ENCODE data around the gene NRSN2.

The NRSN2 gene

DNA sequence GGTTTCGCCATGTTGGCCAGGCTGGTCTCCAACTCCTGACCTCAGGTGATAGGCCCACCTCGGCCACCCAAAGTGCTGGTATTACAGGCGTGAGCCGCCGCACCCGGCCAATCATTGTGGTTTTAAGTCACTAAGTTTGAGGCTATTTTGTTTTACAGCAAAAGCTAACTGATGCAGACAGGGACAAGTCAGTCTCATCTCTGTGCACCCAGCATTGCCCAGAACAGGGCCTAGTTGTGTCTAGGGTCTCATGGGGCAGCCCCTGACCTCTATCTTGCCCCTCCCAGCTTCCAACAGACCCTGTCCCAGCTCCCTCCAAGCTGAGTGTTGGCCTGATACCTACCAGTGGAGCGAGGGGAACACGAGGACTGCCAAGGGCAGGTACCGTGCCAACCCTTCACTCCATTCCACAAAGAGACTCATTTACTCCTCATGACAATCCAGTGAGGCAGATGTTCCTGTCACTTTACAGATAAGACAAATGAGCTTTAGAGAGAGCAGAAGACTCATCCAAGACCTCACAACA is 52.3 kb downstream of the NRSN2 start:
- DNase-seq = no peak

DNA sequence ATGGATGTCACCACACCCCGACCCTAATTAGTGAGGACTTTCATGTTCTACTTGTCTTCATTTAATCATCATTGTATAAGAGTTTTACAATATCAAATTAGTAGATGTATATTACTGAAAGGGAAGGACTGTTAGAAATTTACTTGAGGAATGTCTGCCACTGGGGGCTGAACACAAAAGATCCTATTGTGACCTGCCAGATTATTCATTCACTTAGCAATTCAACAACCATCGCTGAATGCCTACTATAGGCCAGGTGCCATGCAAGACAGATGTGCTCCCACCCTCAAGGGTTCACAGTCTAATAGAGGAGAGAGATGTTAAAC is 53.2 kb downstream of the NRSN2 start:
- DNase-seq = no peak

DNA sequence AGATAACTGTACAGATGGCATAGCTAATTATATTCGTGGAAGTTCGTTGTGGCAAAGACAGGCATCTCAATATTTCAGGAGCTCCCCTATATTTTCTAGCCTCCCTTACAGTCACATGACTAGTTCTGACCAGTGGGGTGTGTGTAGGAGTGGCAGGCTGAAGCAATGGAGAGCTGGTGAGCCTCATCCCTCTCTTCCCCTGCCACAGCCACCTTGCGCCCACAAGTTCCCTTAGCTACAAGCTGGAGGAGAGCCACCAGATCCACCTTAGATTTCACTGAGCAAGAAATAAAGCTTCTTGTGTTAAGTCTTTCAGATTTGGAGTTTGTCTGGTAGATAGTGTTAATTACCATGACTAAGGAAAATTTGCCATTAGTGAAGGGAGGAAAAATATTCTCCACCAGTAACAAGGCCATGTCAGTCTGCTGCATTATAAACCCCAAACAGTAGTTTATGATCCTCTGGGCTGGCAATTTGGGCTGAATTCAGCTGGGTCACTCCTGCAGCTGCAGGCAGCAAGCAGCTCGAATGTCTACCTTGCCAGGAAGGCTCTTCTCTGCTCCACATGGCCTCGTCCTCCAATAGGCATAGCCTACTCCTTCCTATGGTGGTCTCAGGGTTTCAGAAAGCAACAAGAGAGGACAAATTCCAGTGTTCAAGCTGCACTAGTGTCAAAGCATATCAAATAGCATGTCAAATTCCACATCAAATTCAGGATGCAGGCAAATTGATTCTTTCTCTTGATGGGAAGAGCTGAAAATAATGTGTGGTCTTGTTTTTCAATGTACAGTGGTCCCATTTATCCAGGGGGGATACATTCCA is 53.8 kb downstream of the NRSN2 start:
- DNase-seq = no peak

DNA sequence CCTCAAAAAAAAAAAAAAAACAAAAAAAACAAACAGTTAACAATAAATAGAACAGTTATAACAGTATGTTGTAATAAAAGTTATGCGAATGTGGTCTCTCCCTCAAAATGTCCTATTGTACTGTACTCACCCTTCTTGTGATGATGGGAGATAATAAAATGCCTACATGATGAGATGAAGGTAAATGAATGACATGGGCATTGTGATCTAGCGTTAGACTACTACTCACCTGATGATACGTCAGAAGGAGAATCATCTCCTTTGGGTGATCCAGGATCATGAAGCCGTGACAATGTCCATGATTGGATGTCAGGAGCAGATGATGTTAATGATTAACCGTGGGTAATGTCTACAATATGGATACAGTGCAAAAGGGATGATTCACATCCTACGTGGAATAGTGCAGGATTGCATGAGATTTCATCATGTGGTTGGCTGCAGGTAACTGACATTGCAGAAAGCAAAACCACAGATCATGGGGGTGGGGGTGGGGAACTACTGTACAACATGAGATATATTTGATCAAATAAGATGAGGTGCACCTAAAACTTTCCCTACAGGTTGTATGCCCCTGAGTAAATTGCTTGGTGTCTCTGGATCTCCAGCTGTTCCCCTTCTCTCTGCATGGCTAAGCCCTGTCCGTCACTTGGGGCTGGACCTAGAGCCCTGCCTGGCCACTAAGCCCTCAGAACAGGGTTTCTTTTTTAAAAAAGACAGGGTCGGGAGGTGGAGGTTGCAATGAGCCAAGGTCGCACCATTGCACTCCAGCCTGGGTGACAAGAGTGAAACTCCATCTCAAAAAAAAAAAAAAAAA is 55.0 kb downstream of the NRSN2 start:
- DNase-seq = peak; percentile 53

DNA sequence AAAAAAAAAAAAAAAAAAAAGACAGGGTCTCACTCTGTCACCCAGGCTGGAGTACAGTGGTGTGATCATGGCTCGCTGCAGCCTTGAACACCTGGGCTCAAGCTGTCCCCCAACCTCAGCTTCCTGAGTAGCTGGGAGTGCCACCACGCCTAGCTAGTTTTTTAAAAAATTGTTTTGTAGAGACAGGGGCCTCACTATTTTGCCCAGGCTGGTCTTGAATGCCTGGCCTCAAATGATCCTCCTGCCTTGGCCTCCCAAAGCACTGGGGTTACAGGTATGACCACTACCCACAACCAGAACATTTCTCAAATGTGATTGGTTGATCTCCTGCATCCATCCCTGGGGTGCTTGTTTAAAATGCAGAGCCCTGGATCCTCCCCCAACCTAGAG is 55.6 kb downstream of the NRSN2 start:
- no peak for DNase-seq

DNA sequence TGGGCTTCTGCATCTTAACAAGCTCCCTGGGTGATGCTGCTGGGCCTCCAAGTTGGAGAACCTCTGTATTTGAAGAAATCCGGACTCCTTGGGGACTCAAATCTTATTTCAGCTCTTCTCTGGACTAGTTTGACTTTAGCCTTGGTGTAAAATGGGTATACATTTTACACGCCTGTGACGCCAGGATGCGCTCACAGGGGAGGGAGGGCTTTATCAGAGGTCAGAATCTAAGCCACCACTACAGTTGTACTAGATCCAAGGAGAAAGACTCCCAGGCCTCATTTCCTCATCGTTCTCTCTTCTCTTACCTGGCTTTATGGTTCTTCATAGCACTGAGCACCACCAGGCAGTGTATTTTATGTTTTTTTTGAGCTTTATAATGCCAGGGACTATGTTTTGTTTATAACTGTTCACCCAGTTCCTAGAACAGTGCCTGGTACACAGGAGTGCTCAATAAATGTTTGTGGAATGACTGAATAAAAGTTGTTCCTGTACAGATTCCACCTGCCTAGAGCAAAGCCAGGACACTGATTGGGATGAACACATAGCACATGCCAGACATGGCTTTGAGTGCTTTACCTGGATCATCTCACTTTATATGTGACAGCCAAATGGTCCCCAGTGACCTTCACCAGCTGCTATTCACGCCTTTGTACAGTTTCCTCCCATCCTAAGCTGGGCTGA is 56.1 kb downstream of the NRSN2 start:
- no peak for DNase-seq

DNA sequence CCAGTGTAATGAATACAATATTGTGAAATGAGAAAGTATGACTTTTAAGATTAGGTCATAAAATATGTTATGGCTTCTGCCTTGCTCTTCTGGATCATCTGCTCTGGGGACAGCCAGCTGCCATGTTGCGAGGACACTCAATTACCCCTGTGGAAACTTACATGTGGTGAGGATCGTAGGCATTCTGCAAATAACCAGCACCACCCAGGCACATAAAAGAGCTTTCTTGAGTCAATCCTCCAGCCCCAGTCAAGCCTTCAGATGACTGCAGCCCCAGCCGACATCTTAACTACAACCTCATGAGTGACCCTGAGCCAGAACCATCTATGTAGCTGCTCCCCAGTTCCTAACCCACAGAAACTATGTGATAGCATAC is 56.7 kb downstream of the NRSN2 start:
- DNase-seq = no peak

DNA sequence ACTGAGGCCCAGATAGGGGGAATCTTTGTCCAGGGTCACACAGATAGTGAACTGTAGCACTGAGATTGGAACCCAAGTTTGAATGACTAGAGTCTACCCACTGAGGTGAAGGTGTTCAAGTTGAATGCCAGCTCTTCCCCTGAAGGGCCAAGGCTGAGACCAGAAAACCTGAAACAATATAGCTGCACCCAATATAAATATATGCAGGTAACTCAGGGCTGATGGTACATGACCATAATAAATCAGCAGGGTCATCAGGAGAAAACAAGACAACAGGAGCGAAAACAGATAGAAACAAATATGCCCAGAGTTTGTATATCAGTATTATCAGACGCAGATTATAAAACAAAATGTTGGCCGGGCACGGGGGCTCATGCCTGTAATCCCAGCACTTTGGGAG is 57.2 kb downstream of the NRSN2 start:
- DNase-seq = no peak

Data from NK-92 treated with Interleukin-12 subunit alpha and Interleukin-12 subunit beta, amount 100 ng/mL, for 24 hours (cell line).